ENCODE results near the gene SELENOM.

DNA sequence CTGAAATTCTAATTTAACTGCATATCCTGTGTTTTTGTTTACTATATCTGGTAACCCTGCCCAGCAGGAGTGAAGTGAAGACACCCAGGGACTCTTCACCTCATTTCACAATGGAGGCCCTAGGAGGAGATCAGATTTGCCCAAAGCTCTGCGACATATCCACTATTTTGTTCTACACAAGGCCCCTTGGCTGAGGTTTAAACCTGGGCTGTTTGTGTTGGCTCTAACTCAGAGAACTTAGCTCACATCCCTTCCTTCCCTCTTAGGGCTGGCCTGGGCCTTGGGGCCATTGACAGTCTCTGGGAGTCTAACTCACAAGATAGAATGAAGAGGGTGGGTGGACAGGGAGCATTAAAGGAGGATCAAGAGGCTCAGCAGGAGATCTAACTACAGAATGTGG lies 41.1 kb upstream of the SELENOM start:
- TF ChIP-seq, protein P1, sequence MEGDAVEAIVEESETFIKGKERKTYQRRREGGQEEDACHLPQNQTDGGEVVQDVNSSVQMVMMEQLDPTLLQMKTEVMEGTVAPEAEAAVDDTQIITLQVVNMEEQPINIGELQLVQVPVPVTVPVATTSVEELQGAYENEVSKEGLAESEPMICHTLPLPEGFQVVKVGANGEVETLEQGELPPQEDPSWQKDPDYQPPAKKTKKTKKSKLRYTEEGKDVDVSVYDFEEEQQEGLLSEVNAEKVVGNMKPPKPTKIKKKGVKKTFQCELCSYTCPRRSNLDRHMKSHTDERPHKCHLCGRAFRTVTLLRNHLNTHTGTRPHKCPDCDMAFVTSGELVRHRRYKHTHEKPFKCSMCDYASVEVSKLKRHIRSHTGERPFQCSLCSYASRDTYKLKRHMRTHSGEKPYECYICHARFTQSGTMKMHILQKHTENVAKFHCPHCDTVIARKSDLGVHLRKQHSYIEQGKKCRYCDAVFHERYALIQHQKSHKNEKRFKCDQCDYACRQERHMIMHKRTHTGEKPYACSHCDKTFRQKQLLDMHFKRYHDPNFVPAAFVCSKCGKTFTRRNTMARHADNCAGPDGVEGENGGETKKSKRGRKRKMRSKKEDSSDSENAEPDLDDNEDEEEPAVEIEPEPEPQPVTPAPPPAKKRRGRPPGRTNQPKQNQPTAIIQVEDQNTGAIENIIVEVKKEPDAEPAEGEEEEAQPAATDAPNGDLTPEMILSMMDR (IDR thresholded peaks at IDR 0.05; ENCODE audit: low read depth, low read length, poor library complexity, severe bottlenecking), result no peak
- no peak for TF ChIP-seq EZH2phosphoT487 (IDR thresholded peaks at IDR 0.05; ENCODE audit: borderline replicate concordance, low read length)

Measured in DOHH2 (cell line).